ENCODE measurements around the gene NUFIP2.
"Not testable (repeated sequence)": the region's sequence is repeated elsewhere in the genome, so short reads cannot be mapped to it uniquely, and the experiment has no call there.

NUFIP2 gene

DNA sequence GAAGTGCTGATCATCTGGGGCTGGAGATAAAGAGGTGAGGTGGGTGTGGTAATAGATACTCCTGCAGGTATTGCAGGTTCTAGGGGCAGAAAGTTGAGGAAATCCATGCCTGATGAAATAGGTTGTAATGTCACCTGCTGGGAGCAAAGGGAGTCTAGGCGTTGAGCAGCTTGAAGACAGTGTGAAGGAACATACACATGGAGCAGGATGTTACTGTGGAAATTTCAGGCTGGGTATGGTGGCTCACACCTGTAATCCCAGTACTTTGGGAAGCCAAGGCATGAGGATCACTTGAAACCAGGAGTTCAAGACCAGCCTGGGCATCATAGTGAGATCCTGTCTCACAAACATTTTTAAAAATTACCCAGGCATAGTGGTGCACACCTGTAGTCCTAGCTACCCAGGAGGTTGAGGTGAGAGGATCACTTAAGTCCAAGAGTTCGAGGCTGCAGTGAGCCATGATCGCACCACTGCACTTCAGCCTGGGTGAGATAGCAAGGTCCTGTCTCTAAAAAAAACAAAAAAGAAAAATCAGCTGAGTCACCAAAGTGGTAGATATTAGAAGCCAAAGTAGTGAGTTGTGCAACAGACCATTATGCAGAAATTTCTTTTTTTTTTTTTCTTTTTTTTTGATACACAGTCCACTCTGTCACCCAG, 56.3 kb downstream of the NUFIP2 start:
- no peak for DNase-seq

DNA sequence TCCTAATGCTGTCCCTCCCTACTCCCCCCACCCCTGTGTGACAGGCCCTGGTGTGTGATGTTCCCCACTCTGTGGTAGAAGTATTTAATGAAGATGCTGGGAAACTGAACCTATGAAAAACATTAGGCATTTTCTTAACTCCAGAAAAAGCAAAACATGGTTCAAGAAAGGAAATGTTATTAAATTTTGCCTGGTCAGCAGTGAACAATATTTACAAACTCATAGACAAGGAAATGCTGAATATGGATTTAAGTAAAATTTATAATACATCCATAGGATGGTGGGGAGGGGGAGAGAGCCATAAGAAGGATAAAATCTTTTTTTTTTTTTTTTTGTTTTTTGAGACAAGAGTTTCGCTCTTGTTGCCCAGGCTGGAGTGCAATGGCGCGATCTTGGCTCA, 58.0 kb downstream of the NUFIP2 start:
- no peak for DNase-seq

DNA sequence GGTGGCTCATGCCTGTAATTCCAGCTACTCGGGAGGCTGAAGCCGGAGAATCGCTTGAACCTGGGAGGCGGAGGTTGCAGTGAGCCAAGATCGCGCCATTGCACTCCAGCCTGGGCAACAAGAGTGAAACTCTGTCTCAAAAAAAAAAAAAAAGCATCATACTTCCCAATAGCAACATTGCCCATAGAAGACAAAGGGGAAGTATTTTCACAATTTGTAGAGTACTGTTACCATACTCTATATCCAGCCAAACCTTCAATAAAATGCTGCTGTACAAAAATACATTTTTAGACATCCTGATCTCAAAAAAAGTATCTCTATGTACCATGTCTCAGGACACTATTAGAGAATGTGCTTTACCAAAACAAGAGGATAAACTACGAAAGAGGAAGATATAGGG, 59.0 kb downstream of the NUFIP2 start:
- DNase-seq, result not testable (repeated sequence)

DNA sequence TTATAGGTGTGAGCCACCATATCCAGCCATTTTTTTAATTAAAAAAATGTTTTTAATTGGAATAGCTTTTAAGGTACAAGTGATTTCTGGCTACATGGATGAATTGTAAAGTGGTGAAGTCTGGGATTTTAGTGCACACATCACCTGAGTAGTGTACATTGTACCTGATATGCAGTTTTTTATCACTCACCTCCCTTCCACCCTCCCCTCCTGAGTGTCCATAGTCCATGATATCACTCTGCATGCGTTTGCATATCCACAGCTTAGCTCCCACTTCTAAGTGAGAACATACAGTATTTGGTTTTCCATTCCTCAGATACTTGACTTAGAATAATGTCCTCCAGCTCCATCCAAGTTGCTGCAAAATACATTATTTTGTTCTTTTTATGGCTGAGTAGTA, 60.6 kb downstream of the NUFIP2 start:
- DNase-seq, result no peak

DNA sequence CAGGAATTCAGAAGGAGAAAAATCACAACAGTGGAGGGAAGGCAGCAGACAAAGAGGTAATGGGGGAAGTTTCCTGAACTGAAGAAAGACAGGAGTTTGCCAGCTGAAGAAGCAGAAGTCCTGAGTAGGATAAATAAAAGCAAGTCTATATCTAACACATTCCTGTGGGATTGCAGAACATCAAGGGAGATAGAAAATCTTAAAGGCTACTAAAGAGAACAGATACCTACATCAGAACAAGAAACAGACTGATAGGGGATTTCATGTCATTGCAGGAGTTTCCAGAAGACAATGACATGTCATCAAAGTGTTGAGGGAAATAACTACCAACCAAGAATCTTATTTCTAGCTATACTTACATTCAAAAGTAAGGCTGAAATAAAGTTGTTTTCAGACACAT, 68.6 kb downstream of the NUFIP2 start:
- DNase-seq, result no peak

DNA sequence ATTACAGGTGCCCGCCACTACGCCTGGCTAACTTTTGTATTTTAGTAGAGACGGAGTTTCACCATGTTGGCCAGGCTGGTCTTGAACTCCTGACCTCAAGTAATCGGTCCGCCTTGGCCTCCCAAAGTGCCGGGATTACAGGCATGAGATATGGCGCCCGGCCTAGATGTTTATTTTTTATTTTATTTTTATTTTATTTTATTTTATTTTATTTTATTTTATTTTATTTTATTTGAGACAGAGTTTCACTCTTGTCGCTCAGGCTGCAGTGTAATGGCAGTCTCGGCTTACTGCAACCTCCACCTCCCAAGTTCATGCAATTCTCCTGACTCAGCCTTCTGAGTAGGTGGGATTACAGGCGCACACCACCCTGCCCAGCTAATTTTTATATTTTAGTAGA, 72.6 kb downstream of the NUFIP2 start:
- DNase-seq, result not testable (repeated sequence)

DNA sequence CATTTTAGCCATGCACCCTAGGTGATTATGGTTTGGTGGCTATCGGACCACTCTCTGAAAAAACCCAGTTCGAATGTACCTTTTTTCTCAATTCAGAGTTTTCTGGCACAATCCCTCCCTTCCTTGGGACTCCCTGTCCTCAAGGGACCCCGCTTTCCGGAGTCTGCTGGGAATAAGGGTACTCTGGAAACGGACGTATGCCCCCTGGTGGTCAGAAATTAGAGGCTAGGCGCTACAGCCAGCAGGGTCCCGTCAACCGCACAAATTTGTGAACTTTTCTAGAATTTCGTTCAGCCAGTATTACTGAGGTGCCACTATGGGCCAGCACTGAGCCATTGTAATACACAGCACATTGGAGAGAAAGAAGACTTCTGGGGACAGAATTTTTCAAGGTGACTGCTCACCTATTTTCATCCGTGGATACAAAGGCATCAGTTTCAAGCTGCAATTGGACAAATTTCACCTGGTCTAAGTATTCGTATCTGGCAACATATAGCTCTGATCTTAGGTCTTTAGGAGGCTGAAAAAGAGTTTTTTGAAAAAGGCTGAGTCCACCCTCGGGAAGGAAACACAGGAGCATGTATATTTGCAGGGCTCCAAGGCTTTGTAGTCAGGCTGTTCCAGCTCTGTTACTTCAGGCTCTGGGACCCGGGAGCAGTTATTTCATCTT, 74.4 kb downstream of the NUFIP2 start:
- DNase-seq, result peak; percentile 63 to 79 (median 63)

DNA sequence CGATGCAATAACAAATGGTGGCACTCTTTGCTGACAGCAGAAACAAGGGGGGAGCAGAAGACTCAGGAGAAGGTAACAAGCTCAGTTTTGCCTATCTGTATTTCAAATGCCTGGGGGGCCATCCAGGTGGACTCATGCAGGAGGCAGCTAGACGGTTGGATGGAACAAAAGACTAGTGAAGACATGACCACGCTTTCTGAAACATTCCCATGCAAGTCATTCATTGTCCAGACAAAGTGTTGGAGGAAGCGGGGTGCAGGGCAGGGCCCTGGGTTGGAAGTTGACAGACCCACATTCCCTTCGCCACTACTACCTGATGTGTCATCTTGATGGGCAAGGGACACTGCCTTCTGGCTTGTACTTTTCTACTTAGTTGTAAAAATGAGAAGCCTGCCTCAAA, 77.1 kb downstream of the NUFIP2 start:
- DNase-seq, result no peak

DNA sequence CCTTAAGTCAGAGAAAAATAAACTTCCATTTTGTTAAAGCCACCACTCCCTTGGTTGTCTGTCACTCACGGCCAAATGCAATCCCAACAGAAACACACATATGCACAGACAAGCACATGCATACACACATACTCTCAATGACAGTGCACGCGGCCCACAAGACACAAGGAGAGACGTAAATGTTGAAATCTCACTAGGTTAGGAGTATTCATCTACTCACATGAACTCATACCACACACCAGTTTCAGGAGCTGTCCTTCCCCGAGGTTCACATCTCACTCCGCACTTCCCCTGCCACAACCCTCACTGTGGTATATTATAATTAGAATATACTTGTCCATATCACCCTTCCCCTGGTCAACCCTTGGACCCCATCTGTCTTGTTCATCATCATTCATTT, 77.8 kb downstream of the NUFIP2 start:
- no peak for DNase-seq

DNA sequence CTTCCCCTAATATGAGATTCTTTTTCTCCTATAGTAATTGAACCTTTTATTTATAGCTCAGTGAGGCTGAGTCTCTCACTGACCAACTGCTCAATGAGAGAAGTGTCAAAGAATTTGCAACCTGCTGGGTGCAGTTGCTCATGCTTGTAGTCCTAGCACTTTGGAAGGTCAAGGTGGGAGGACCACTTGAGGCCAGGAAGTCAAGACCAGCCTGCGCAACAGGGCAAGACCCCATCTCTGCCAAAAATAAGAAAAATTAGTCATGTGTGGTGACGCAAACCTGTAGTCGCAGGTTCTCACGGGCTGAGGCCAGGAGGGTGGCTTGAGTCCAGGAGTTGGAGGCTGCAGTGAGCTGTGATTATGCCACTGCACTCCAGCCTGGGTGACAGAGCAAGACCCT, 78.2 kb downstream of the NUFIP2 start:
- DNase-seq, result no peak

DNA sequence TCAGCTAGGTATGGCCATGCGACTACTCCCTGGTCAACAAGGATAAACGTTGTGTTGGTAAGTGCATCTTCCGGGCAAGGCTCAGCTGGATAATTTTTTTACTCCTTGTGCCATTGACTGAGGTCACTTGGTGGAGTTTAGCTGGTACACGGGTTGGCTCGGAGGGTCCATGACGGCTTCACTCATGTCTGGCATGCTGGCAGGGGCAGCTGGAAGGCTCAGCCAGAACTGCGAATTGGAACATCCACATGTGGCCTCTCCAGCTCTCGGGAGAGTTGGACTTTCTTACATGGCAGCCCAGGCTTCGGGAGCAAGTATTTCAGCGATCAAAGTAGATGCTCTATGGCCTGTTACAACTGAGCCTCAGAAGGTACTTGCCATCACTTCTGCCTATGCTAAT, 78.8 kb downstream of the NUFIP2 start:
- no peak for DNase-seq

DNA sequence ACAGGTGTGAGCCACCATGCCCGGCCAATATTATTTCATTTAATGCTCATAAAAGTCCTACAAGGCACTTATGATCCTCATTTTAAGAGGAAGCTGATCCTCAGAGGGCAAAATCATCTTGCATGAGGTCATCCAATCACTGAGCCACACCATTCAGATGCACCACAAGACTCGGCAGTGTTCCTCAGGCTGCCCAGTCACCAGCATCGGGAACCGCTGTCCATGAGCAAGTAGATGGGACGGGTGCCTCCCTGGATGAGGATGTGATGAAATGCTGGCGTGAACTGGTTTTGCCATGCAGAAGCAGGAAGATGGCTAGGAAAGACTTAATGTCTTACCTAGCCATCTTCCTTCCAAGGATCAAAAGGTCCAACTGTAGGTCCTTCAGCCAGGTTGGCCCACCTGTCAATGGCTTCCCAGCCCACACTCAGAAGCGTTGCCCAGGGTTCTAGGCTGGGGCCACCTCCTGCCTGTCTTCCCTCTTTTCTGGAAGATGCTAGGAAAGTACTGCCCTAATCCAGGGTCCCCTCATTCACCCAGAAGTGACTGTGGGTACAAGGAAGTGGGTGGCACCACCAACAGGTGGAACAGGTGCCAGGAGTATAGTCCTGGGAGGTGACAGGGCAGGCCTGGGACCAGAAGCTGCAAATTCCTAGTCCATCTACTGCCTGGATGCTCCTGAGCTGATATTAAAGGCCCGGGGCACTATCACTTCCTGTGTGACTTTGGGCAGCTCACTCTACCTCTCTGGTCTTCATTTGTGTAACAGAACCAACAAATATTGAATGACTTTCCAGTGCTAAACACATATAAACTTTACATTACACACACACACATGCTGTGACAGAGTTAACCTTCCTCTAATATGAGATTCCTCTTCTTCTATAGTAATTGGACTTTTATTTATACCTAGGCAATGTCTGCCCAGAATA, 79.5 kb downstream of the NUFIP2 start:
- DNase-seq, result no peak

DNA sequence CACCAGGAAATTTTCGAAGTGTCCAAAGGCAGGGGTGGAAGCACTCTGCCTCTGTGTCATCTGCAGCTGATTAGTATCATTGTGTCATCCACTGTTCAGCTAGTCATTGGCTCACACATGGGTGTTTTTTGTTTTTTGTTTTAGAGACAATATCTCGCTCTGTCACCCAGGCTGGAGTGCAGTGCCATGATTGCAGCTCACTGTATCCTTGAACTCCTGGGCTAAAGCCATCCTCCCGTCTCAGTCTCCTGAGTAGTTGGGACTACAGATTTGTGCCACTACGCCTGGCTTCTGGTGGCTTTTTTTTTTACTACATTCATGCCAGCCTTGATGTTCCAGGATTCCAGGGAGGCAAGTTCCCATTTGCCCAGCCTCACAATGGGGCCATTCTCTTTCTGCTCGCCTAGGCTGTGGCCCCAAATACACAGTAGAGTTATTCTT, 81.2 kb downstream of the NUFIP2 start:
- DNase-seq, result no peak

DNA sequence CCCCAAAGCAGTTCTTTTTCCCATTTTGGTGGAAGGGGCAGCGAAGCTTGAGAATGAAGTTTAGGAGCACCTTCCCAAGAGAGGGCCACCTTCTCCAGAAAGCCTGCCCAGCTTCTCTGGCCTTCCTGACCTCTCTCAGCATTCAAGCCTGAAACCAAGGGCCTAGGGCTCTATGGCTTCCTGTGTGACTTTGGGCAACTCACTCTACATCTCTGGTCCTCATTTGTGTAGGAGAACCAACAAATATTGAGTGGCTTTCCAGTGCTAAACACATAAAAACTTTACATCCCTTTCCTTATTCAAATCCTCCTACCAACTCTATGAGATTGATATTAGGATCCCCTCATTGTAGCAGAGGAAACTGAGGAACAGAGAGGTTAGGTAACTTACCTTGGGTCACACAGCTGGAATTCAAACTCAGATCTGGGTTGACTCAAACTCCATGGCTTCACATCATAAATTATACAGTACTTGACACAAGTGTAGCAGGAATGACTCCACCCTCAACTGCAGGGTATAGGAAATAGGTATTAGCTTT, 81.8 kb downstream of the NUFIP2 start:
- DNase-seq, result no peak

DNA sequence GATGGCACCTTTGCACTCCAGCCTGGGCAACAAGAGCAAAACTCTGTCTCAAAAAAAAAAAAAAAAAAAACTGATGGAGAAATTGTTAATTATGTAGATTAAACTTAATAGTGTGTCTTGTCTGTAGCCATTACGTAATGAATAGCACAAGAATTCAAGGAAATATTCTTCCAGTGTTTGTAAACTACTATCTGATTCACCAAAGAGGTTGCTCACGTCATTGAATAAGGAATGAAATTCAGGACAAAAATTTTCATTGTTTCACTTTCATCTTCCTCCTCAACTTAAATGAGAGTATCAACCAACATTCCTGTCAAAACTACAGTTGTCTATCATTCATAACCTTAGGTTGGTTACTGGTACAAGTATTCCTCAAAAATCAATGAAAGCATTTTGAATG, 83.1 kb downstream of the NUFIP2 start:
- no peak for DNase-seq

DNA sequence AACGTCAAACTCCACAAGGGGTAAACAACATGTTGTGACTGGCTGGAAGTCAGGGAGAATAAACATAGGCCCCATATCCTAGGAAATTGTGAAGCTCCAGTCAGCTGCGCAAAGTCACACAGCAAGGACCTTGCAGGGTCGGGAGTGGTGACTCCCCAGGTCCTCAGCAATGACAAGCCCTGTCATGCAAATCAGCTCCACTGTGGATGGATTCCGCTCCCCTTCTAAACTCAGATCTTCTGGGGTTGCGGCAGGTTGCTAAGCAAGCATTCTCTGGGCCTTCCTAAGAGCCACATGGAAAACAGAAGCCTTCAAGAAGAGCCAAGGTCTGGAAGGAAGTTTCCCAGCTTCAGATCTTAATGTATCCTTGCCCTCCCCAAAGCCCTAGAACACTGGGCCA, 84.9 kb downstream of the NUFIP2 start:
- DNase-seq, result no peak

DNA sequence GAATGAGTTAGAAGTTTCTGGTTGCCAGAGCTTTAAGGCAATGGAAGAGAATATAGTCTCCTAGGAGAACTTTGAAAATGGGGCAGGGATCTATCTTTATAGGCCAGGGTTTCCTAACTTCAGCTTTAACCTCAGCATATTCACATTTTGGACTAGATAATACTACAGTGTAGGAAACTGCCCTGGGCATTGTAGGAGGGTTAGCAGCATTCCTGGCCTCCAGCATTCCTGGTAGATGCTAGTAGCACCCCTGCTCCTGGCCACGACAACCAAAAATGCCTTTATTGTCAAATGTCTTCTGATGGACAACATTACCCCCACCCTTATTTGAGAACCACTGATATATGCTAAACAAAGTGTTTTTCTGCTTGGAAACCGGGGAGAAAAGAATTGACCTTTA, 86.0 kb downstream of the NUFIP2 start:
- DNase-seq, result no peak
